GM21825 (cell line): ENCODE measurements around the gene GALK1.

Source experiments
- ATAC-seq: cut with Tn5 transposase; IDR thresholded peaks from one replicate; pipeline ENCODE4 v1.9.1; 2021; ENCODE audit warnings: mild to moderate bottlenecking, moderate library complexity; ENCODE audit not compliant: unreplicated experiment

GALK1 gene

GRCh38 chr17:75751676-75752404, 13.2 kb downstream of the GALK1 start:
- ATAC-seq = no peak

- ATAC-seq = no peak
Observed at GRCh38 chr17:75750661-75751423, 14.2 kb downstream of the GALK1 start.

- no peak for ATAC-seq
Observed at GRCh38 chr17:75749545-75750389, 15.2 kb downstream of the GALK1 start.

- no peak for ATAC-seq
Observed at GRCh38 chr17:75748706-75749105, 16.3 kb downstream of the GALK1 start.

- ATAC-seq = no peak
Observed at GRCh38 chr17:75743625-75744206, 21.3 kb downstream of the GALK1 start.

GRCh38 chr17:75742337-75742736, 22.7 kb downstream of the GALK1 start:
- no peak for ATAC-seq

GRCh38 chr17:75740631-75741077, 24.3 kb downstream of the GALK1 start:
- no peak for ATAC-seq

- ATAC-seq = no peak
Observed at GRCh38 chr17:75740215-75740614, 24.8 kb downstream of the GALK1 start.

GRCh38 chr17:75739801-75740200, 25.2 kb downstream of the GALK1 start:
- no peak for ATAC-seq

- no peak for ATAC-seq
Observed at GRCh38 chr17:75739174-75739573, 25.8 kb downstream of the GALK1 start.

- ATAC-seq = no peak
Observed at GRCh38 chr17:75738218-75738802, 26.7 kb downstream of the GALK1 start.

GRCh38 chr17:75737133-75737962, 27.6 kb downstream of the GALK1 start:
- ATAC-seq = no peak

- ATAC-seq = no peak
Observed at GRCh38 chr17:75736173-75736835, 28.7 kb downstream of the GALK1 start.

GRCh38 chr17:75734674-75735294, 30.2 kb downstream of the GALK1 start:
- ATAC-seq = no peak

GRCh38 chr17:75733471-75733870, 31.5 kb downstream of the GALK1 start:
- ATAC-seq = no peak

GRCh38 chr17:75731716-75732498, 33.1 kb downstream of the GALK1 start:
- ATAC-seq = no peak

- ATAC-seq = no peak
Observed at GRCh38 chr17:75731086-75731715, 33.8 kb downstream of the GALK1 start.

- no peak for ATAC-seq
Observed at GRCh38 chr17:75730065-75730464, 34.9 kb downstream of the GALK1 start.
